SK-N-SH treated with all-trans-retinoic acid at 6 μM for 48 hours (cell line): Measurements from ENCODE around the gene LPAR5.
A peak's percentile ranks its signal among the peaks of the same experiment; 100 is the strongest.

Experiments used
- ARNTL ChIP-seq: fragments of 450-650 bp; formaldehyde crosslinking; IDR thresholded peaks from 2 replicates; pipeline ENCODE4 v1.5.0; 2020; ENCODE audit warnings: low read depth, mild to moderate bottlenecking, moderate library complexity, borderline replicate concordance
- ESRRG ChIP-seq: fragments of 250-450 bp; sonication (Bioruptor Pico); IDR thresholded peaks from 2 replicates; pipeline ENCODE4 v1.6.1; 2021; ENCODE audit warnings: mild to moderate bottlenecking
- POU6F1 ChIP-seq: fragments of 250-450 bp; sonication (Bioruptor Pico); IDR thresholded peaks from 2 replicates; pipeline ENCODE4 v1.8.0; 2021; ENCODE audit warnings: low read depth, mild to moderate bottlenecking, moderate library complexity, borderline replicate concordance
- PPARA ChIP-seq: fragments of 250-450 bp; sonication (Bioruptor Pico); IDR thresholded peaks from 2 replicates; pipeline ENCODE4 v1.5.0; 2020; ENCODE audit warnings: mild to moderate bottlenecking, borderline replicate concordance
- TOX ChIP-seq: fragments of 250-450 bp; sonication (Bioruptor Pico); IDR thresholded peaks from 2 replicates; pipeline ENCODE4 v1.8.0; 2021; ENCODE audit warnings: mild to moderate bottlenecking, moderate library complexity, borderline replicate concordance
- ZC3H10 ChIP-seq: fragments of 250-450 bp; sonication (Bioruptor Pico); IDR thresholded peaks from 2 replicates; pipeline ENCODE4 v1.5.1; 2021; ENCODE audit warnings: mild to moderate bottlenecking, moderate library complexity
- ZFP30 ChIP-seq: fragments of 450-650 bp; formaldehyde crosslinking; IDR thresholded peaks from 2 replicates; pipeline ENCODE4 v1.5.0; 2022; ENCODE audit warnings: mild to moderate bottlenecking, moderate library complexity
- ZNF565 ChIP-seq: fragments of 450-650 bp; formaldehyde crosslinking; conservative IDR thresholded peaks from 2 replicates; pipeline ENCODE4 v1.5.0; 2020; ENCODE audit warnings: low read depth, mild to moderate bottlenecking, moderate library complexity
- TF ChIP-seq, protein P1 (sequence below): fragments of 250-450 bp; sonication (Bioruptor Pico); IDR thresholded peaks from 2 replicates; pipeline ENCODE4 v1.8.0; 2020; ENCODE audit warnings: mild to moderate bottlenecking, moderate library complexity, borderline replicate concordance
- TF ChIP-seq, protein P2 (sequence below): fragments of 250-450 bp; sonication (Bioruptor Pico); IDR thresholded peaks from 2 replicates; pipeline ENCODE4 v1.5.1; 2021; ENCODE audit warnings: mild to moderate bottlenecking, moderate library complexity

DNA sequence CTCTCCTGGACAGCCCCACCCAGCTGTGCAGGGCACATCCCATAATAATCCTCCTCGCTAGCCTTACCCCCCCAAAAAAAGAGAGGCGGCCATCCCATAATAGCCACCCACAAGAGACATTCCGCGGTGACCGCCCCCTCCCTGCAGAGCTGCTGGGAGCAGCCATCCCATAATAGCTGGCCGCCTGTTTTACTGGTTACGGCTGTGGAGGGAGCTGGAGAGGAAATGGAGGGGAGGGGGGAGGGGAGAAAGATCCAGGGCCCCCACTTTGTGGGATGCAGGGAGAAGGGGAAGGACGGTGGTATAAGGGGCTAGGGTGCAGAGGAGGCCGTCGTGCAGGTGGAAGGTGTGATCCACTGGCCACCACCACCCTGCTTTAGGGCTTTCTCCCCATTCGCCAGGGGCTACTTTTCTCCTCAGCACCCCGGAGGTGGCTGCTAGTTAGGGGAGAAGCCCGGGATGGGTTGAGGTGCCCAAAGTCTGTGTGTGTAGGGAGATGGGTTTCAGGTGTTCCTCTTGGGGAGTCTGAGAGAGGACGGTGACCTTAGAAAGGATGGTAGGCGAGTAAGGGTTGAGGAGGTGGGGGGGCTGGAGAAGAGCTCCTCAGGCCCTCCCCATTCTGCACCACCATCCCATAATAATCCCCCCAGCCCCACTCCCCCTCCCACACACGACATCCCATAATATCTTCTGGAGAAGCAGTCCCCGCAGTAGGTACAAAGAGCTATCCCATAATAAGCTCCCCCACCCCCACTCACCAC, 22.6 kb downstream of the LPAR5 start:
- TF ChIP-seq ZFP30 (CRISPR knock-in tag) (peak; percentile 45; the same call in 1 of the 2 replicates), ARNTL (0 out of 2 replicates have a peak, but pooled peaks have one; percentile 35), TOX (CRISPR knock-in tag) (no peak), ZNF565 (CRISPR knock-in tag) (0 out of 2 replicates have a peak, but pooled peaks have one; percentile 51), POU6F1 (CRISPR knock-in tag) (no peak), ESRRG (CRISPR knock-in tag) (no peak), ZC3H10 (CRISPR knock-in tag) (no peak), PPARA (CRISPR knock-in tag) (no peak)
- TF ChIP-seq, protein P1, sequence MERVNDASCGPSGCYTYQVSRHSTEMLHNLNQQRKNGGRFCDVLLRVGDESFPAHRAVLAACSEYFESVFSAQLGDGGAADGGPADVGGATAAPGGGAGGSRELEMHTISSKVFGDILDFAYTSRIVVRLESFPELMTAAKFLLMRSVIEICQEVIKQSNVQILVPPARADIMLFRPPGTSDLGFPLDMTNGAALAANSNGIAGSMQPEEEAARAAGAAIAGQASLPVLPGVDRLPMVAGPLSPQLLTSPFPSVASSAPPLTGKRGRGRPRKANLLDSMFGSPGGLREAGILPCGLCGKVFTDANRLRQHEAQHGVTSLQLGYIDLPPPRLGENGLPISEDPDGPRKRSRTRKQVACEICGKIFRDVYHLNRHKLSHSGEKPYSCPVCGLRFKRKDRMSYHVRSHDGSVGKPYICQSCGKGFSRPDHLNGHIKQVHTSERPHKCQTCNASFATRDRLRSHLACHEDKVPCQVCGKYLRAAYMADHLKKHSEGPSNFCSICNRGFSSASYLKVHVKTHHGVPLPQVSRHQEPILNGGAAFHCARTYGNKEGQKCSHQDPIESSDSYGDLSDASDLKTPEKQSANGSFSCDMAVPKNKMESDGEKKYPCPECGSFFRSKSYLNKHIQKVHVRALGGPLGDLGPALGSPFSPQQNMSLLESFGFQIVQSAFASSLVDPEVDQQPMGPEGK (CRISPR knock-in tag): 0 out of 2 replicates have a peak, but pooled peaks have one; percentile 72
- TF ChIP-seq, protein P2, sequence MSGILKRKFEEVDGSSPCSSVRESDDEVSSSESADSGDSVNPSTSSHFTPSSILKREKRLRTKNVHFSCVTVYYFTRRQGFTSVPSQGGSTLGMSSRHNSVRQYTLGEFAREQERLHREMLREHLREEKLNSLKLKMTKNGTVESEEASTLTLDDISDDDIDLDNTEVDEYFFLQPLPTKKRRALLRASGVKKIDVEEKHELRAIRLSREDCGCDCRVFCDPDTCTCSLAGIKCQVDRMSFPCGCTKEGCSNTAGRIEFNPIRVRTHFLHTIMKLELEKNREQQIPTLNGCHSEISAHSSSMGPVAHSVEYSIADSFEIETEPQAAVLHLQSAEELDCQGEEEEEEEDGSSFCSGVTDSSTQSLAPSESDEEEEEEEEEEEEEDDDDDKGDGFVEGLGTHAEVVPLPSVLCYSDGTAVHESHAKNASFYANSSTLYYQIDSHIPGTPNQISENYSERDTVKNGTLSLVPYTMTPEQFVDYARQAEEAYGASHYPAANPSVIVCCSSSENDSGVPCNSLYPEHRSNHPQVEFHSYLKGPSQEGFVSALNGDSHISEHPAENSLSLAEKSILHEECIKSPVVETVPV: no peak
